HG03139 (cell line): ENCODE results near the gene BASP1.
A peak's percentile ranks its signal among the peaks of the same experiment; 100 is the strongest.

Source experiments
- ATAC-seq: cut with Tn5 transposase; IDR thresholded peaks from one replicate; pipeline ENCODE4 v1.9.1; 2021; ENCODE audit not compliant: unreplicated experiment

Gene BASP1

GRCh38 chr5:17217493-17218352 is at the start of gene BASP1:
TSS of gene BASP1 (plus strand) at chr5:17217631. CDS start at chr5:17275217, 57,586 bp downstream.
- peak; percentile 45 for ATAC-seq

GRCh38 chr5:17169507-17169906 is 47.9 kb upstream of the BASP1 start:
- ATAC-seq = no peak

GRCh38 chr5:17172791-17173190 is 44.6 kb upstream of the BASP1 start:
- ATAC-seq = no peak

GRCh38 chr5:17174965-17175364 is 42.5 kb upstream of the BASP1 start:
- ATAC-seq = no peak

- no peak for ATAC-seq
Measured at GRCh38 chr5:17177501-17178372, 39.7 kb upstream of the BASP1 start.

GRCh38 chr5:17178373-17178675 is 39.1 kb upstream of the BASP1 start:
- no peak for ATAC-seq

- no peak for ATAC-seq
Measured at GRCh38 chr5:17180330-17180843, 37.0 kb upstream of the BASP1 start.

GRCh38 chr5:17180864-17181723 is 36.3 kb upstream of the BASP1 start:
- ATAC-seq = no peak

- no peak for ATAC-seq
Measured at GRCh38 chr5:17182494-17182893, 34.9 kb upstream of the BASP1 start.

GRCh38 chr5:17182981-17183380 is 34.5 kb upstream of the BASP1 start:
- ATAC-seq = no peak

GRCh38 chr5:17183831-17184230 is 33.6 kb upstream of the BASP1 start:
- ATAC-seq = no peak

GRCh38 chr5:17184588-17184987 is 32.8 kb upstream of the BASP1 start:
- no peak for ATAC-seq

GRCh38 chr5:17185349-17185748 is 32.1 kb upstream of the BASP1 start:
- no peak for ATAC-seq

GRCh38 chr5:17185773-17186172 is 31.7 kb upstream of the BASP1 start:
- no peak for ATAC-seq

GRCh38 chr5:17186256-17186655 is 31.2 kb upstream of the BASP1 start:
- ATAC-seq = no peak

- ATAC-seq = no peak
Measured at GRCh38 chr5:17187011-17187785, 30.2 kb upstream of the BASP1 start.

GRCh38 chr5:17187786-17188170 is 29.7 kb upstream of the BASP1 start:
- no peak for ATAC-seq

- ATAC-seq = peak; percentile 63
Measured at GRCh38 chr5:17189381-17190036, 27.9 kb upstream of the BASP1 start.

- no peak for ATAC-seq
Measured at GRCh38 chr5:17190242-17190778, 27.1 kb upstream of the BASP1 start.
